Activated gamma-delta T cell treated with anti-CD3 and anti-CD28 coated beads, Interleukin-2, amount 50 U/mL, for 16 hours (primary cell): ENCODE results near the gene TRMT1L.

Experiments
- DNase-seq: peaks from one replicate; pipeline ENCODE4 v3.0.0-alpha.2; 2020; ENCODE audit warnings: low read depth

The TRMT1L gene

DNA sequence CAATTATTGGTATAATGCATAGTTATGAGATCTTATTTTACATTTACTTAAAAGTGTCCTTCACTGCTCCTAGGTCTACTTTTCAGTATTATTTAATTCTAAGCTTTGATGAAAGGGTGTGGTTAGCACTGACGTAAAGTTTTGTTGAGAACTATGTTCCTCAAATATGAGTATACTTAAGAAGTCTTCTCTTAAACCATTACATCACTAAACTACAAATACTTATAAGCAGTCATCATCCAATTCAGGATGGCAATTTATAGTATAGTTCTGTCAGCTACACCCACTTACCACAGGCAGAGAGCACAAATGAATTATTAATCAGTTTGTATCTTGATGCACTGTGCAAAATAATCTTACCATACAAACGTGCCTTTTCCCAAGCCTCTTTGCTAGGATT is 27.0 kb downstream of the TRMT1L start:
- DNase-seq: no peak

DNA sequence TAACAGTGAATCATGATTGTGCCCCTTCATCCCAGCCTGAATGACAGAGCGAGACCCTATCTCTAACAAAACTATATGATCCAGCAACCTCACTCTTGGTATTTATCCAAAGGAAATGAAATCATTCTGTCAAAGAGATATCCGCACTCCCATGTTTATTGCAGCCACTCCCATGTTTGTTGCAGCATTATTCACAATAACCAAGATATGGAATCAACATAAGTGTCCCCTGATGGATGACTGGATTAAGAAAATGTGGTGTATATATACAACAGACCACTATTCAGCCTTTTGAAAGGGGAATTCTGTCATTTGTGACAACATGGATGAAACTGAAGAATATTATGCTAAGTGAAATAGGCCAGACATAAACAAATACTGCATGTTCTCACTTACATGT is 44.4 kb downstream of the TRMT1L start:
- no peak for DNase-seq

DNA sequence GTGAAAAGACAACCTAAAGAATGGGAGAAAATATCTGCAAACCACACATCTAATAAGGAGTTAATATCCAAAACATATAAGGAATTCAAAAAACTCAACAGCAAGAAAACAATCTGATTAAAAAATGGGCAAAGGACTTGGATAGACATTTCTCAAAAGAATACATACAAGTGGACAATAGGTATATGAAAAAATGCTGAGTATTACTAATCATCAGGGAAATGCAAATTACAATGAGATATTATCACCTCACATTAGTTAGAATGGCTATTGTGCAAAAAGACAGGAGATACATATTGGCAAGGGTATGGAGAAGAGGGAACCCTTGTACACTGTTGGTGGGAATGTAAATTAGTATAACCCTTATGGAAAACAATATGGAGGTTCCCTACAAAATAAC is 44.9 kb downstream of the TRMT1L start:
- DNase-seq: no peak

DNA sequence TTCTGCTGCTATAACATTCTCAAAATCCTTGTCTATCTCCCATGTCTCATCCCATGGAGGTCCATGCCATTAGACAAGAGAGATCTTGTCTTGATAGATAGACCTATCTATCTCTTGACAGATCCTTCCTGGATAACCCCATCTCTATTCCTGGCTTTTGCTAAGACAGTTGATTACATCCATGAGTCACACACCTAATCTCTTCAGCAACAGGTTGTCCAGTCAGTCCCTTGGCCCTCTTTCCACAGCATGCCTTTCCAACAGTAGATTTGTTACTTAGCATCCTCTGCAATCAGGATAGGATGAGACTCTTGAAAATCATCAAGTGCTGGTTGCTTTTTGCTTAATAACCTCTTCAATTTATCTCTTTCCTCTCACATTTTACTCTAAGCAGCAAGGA is 46.6 kb downstream of the TRMT1L start:
- no peak for DNase-seq

DNA sequence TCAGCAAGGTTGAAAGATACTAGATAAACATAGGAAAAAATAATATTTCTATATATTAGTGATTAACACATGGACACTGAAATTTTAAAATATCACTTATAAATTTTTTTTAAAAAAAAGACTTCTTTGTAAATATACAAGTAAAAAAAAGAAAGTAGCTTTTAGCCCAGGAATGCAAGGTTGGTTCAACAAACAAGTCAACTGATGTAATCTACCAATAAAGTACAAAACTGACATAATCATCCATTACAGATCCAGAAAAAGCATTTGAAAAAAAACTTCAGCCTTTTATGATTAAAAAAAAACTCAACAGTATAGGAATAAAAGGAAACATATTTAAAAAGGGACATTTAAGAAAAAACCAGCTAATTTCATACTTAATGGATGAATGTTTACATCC is 48.4 kb downstream of the TRMT1L start:
- no peak for DNase-seq

DNA sequence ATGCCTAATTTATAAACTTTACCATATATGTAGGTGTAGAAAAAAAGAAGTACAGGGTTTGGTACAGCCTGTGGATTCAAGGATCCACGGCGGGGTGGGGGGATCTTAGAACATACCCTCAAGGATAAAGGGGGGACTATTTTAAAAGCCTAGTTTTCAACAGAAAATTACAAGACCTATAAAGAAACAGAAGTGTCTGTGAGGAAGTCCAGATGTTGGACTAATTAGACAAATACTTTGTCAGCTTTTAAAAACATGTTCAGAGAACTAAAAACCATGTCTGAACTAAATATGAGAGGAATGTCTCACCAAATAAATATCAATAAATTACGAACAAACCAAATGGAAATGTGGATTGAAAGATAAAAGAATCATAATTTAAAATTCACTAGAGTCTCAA is 51.6 kb downstream of the TRMT1L start:
- DNase-seq: no peak

DNA sequence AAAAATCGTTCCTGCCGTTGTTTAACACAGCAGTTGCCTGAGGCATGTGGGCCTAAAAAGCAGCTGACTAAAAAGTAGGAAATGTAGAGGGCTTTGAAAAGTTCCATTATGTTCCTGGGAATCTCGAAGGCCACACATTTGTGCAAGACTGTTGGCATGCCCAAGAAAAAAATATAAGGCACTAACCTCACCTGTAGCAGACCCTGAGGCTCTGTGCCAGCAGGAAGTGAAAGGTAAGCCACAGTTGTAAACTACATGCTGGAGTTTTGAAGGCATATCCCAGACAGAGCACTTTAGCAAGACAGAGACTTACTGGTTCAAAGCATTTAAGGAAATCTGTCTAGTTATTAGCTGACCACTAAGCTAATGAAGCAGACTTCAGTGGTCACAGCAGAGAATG is 52.7 kb downstream of the TRMT1L start:
- DNase-seq: no peak

DNA sequence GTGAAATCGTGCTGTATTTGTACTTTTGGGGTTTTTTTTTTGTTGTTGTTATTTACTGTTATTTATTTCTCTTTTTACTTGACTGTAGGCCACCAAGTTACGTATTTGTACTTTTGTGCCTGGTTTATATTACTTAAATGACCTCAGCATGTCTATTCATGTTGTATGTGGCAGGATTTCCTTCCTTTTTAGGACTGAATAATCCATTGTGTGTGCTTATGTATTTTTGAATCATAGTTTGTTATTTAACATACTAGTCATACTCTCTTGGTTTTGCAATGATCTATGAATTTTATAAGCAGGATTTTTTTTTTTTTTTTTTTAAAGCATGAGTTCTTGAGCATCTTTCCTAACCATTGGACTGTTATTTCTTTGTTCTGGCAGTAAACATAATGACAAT is 60.2 kb downstream of the TRMT1L start:
- DNase-seq: no peak

DNA sequence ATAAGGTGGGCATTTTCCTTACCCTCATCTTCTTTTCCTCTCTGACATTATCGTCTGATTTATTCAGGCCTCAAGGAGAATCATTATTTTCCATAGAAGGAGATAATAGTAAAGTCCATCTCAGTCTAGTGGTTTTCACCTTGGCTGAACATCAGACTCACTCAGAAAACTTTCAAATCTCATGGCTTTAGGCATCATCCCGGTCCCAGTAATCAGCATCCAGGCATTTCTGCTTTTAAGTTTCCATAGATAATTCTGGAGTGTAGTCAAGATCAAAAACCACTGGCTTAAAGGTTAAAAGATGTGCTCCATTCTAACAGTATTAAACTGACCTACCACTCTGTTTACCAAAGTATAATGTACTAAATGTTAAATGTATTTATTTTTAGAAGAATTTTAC is 62.0 kb downstream of the TRMT1L start:
- DNase-seq: no peak

DNA sequence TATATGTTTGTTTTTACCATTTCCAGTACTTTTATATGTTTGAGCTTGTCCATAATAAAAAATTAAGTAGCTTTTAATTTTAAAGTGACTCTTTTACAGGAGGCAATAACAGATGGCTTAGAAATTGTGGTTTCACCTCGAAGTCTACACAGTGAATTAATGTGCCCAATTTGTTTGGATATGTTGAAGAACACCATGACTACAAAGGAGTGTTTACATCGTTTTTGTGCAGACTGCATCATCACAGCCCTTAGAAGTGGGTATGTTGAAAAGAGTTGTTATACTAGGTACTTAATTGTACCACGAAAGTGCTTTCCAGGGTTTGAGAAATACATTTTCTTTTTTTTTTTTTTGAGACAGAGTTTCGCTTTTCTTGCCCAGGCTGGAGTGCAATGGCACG is 65.3 kb downstream of the TRMT1L start:
- no peak for DNase-seq

DNA sequence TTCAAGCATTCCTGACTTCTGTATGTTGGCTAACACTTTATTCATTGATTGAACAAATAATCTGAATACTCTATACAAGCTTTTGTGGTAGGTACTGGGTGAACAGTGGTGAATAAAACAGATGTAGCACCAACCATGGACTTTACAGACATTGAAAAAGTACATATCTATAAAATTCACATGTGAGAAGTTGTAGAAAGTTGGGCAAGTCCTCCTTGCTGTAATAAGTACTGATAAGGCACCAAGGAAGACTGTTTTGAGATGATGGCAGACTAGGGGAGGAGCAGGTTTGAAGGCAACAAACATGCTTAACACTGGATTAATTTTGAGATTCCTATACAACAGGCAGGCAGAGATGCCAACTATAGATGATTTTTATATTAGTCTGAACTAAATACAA is 69.0 kb downstream of the TRMT1L start:
- DNase-seq: no peak

DNA sequence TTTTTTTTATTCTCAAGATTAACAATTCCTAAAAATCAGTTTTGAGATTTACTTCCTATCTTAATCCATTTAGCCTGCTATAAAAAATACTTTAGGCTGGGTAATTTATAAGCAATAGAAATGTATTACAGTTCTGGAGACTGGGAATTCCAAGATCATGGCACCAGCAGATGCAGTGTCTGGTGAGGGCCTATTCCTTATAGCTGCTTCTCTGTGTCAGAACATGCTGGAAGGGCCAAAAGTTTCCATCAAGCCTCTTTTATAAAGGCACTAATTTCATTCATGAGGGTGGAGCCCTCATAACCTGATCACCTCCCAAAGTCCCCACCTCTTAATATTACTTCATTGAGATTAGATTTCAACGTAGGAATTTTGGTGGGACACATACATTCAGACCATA is 69.7 kb downstream of the TRMT1L start:
- no peak for DNase-seq

DNA sequence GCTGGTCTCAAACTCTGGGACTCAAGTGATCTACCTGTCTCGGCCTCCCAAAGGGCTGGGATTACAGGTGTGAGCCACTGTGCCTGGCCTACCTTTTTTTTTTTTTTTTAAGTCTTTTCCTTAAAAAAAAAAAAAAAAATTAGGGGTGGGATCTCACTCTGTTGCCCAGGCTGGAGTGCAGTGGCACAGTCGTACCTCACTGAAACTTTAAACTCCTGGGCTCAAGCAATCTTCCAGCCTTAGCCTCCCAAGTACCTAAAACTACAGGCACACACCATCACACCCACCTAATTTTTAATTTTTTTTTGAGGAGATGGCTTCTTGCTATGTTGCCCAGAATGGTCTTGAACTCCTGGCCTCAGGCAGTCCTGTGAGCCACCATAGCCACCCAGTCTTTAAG is 72.9 kb downstream of the TRMT1L start:
- DNase-seq: no peak

DNA sequence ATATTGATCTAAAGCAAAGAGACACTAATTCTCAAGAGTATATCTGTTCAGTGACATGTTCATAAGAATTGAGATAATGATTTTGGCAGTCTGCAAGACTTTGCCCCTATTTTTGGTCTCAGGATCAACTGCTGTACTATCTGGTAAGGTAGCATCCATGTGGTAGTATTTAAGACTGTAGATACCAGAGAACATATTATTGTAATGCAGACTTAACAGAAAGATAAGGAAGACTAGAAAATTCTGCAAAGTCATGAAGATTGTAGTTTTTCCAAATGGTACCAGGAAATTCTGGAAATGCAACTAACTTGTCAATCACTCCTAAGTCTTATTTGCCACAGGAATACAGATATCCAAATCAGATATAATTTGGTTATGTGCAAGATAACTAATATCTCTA is 76.3 kb downstream of the TRMT1L start:
- no peak for DNase-seq

DNA sequence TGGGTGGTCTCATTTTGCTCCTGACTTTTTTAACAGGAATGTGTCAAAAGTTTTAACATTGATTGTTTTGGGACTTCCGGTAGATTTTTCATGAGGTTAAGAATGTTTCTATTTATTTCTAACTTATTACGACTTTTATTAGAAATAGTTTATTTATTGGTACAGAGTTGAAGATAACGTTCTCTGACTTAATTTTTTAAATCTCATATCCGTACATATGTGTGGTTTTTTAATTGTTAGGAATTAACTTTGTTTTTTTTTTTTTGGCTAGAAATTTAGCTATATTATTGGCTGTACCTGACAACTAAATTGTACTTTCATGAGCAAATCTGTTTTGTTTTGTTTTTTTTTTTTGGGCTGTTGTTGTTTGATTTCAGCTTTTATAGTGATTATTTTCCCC is 79.4 kb downstream of the TRMT1L start:
- no peak for DNase-seq

DNA sequence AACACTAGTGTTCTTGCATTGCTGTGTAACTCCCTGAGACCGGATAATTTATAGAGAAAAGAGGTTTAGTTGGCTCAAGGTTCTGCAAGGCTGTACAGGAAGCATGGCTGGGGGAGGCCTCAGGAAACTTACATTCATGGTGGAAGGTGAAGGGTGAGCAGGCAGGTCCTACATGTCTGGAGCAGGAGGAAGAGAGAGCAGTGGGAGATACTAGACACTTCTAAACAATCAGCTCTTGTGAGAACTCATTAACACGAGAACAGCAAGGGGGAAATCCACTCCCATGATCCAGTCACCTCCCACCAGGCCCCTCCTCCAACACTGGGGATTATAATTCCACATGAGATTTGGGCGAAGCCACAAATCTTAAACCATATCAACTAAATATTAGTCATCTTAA is 81.3 kb downstream of the TRMT1L start:
- no peak for DNase-seq

DNA sequence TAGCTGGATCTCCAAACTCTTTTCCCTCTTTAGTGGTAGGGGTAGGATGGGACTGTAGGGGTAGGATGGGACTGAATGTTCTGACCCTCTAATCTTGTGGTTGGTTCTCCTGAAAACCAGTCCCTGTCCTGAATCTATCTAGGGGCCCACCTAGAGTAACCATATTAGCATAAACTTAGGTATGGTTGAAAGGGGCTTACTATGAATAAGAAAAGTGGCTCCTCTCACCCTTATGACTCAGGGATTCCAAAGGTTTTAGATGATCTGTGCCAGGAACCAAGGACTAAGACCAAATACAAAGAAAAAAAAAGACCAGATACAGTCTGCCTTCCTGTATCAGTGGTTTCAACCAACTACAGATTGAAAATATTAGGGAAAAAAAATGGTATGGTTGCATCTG is 82.4 kb downstream of the TRMT1L start:
- DNase-seq: no peak

DNA sequence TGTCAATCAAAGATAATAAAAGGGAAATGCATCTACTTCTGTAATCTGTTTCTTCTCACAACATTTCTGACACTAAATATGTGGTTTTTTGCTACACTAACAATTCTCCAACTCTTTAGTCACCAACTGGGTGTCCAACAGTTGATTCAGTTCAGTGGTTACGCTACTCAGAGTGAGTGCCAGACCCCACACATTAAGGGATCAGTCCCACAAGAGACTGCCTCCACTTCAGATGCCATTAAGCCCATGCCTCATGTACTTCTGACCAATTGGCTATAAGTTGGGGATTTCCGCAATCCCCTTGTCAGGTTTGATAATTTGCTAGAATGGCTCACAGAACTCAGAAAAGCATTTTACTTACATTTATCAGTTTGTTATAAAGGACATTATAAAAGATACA is 83.0 kb downstream of the TRMT1L start:
- DNase-seq: no peak

DNA sequence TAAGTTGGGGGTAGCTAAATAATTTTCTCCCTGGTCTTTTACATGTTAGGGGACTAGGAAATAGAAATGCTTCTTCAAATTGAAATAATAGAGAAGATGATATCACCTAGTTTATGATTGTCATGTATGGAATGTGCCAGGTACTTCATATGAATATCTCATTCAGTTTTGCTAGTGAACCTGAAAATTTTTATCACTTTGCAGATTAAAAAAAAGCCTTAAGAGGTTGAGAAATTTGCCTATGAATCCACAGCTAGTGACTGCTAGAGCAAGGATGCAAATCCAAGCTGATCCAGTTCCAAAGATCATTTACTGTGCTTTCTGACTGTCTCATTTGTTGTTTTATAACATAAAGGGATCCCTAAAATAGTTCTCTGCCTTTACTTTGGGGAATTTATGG is 86.7 kb downstream of the TRMT1L start:
- DNase-seq: no peak

DNA sequence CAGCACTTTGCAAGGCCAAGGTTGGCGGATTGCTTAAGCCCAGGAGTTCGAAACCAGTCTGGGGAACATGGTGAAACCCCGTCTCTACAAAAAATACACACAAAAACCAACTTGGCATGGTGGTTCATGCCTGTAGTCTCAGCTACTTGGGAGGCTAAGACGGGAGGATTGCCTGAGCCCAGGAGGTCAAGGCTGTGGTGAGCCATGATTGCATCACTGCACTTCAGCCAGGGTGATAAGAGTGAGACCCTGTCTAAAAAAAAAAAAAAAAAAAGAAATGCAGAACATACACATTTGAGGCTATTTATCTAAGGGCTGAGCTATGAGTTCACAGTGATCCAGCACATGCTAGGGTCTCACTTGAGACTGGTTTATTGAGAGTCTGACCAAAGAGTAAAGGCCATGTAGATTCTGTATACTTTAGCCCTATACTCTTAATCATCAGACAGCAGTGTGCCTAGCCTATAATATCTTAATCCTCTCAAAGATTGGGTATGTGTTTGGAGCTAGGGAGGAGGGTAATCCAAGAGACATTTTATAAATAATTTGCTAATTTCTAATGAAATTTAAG is 87.5 kb downstream of the TRMT1L start:
- no peak for DNase-seq

DNA sequence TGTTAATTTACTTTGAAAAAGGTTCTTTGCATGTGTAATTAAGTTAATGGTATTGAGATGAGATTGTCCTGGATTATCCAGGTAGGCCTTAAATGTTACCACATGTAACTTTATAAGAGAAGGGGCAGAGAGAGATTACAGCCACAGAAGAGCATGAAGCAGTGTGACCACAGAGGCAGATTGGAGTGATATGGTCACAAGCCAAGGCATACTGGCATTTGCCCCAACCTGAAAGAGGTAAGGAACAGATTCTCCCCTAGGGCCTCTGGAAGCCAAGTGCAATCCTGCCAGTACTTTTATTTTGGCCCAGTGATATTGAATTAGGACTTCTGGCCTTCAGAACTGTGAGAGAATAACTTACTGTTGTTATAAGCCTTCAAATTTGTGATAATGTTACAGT is 88.4 kb downstream of the TRMT1L start:
- DNase-seq: no peak
